Naive B cell (primary cell): ENCODE measurements around the gene DOCK4. TPM values are rescaled to one million over a fixed set of nuclear protein-coding genes. Genes with fewer than 3 reads are reported as not detected.

Experiments used
- ATAC-seq, 2 donors: fragments of 150-1000 bp; cut with Tn5 transposase; 2 replicates each; pipeline ENCODE4 v1.10.0; 2021; ENCODE audit warnings: low read depth in 2 of 2, mild to moderate bottlenecking in 2 of 2, moderate library complexity in 2 of 2
- DNase-seq: peaks from one replicate; pipeline ENCODE4 v3.0.0; 2022
- H3K27ac Mint-ChIP-seq, 6 donors: one replicate each; pipeline ENCODE4 v1.8.0; 2020 to 2022; ENCODE audit warnings: mild to moderate bottlenecking in 6 of 6, mixed read lengths in 6 of 6, moderate library complexity in 5 of 6, inconsistent platforms in 2 of 6
- H3K27me3 Mint-ChIP-seq, 3 donors: one replicate each; pipeline ENCODE4 v1.8.0; 2021 to 2022; ENCODE audit warnings: mixed read lengths in 3 of 3, mild to moderate bottlenecking in 1 of 3
- H3K36me3 Mint-ChIP-seq, 2 donors: one replicate each; pipeline ENCODE4 v1.8.0; 2020 to 2022; ENCODE audit warnings: mixed read lengths in 2 of 2, inconsistent platforms in 1 of 2, mild to moderate bottlenecking in 1 of 2
- H3K4me1 Mint-ChIP-seq, 3 donors: one replicate each; pipeline ENCODE4 v1.8.0; 2020 to 2022; ENCODE audit warnings: mixed read lengths in 3 of 3, inconsistent platforms in 1 of 3, mild to moderate bottlenecking in 1 of 3, moderate library complexity in 1 of 3
- H3K4me3 Mint-ChIP-seq, 8 donors: one replicate each; pipeline ENCODE4 v1.8.0; 2020 to 2022; ENCODE audit warnings: mild to moderate bottlenecking in 8 of 8, mixed read lengths in 8 of 8, moderate library complexity in 8 of 8, inconsistent platforms in 2 of 8
- H3K9me3 Mint-ChIP-seq, 7 donors: one replicate each; pipeline ENCODE4 v1.8.0; 2020 to 2022; ENCODE audit warnings: mixed read lengths in 7 of 7, mild to moderate bottlenecking in 5 of 7, inconsistent platforms in 2 of 7, moderate library complexity in 1 of 7
- polyA plus RNA-seq, 6 donors: library from polyadenylated mRNA; unstranded; fragments of 300-500 nt; fragmentation: Illumina TruSeq; gene quantifications; one replicate each; pipeline ENCODE4 v1.2.3, GENCODE V29; 2021; ENCODE audit warnings: low read depth in 6 of 6

Gene DOCK4
- polyA plus RNA-seq, 6 donors from 2014 or later = 0.16 to 0.55 (median 0.28) TPM; not detected in 3

- H3K27me3 Mint-ChIP-seq = peaks cover 0 to 6% (median 0%) of the 10 kb centered on the region in 3 donors
- no peaks in the 10 kb centered on the region for H3K36me3 Mint-ChIP-seq
- H3K27ac Mint-ChIP-seq = no peak overlapping the region
- ATAC-seq (no peak), DNase-seq (no peak)
- no peaks in the 10 kb centered on the region for H3K4me1 Mint-ChIP-seq
- H3K9me3 Mint-ChIP-seq = peaks cover 0 to 4% (median 0%) of the 10 kb centered on the region in 7 donors
- no peak overlapping the region for H3K4me3 Mint-ChIP-seq
These were observed 80.9 kb downstream of the DOCK4 start for GRCh38 chr7:112125250-112125649.

- H3K36me3 Mint-ChIP-seq = no peaks in the 10 kb centered on the region
- ATAC-seq (no peak), DNase-seq (no peak)
These were observed 82.0 kb downstream of the DOCK4 start for GRCh38 chr7:112124061-112124766.

DNA sequence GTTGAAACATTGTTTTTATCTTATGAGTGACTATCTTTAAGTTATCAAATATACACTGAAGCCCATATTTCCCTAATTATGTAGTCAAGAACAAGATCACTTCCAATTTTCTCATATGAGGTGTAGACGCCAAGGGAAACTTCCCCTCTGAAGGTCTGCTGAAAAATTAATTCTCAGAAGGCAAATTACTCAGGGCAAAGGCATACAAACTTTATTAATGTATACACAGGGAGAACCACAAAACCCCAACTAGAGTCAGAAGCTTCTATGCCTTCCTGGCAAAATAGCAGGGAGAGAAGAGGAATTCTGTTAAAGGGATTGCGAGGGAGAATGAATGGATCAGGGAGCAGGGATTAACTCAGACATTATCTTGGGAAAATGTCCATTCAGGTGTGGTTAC, 83.4 kb downstream of the DOCK4 start:
- DNase-seq (no peak), ATAC-seq (no peak)
- Mint-ChIP-seq H3K27me3 (peaks cover 0 to 5% (median 0%) of the 10 kb centered on the region in 3 donors), H3K4me1 (no peaks in the 10 kb centered on the region), H3K36me3 (no peaks in the 10 kb centered on the region), H3K4me3 (no peak overlapping the region), H3K9me3 (peaks cover 0 to 4% (median 0%) of the 10 kb centered on the region in 7 donors), H3K27ac (no peak overlapping the region)

More at GRCh38 chr7:112124061-112124766, 82.0 kb downstream of the DOCK4 start:
- Mint-ChIP-seq H3K4me1 (no peaks in the 10 kb centered on the region), H3K4me3 (no peak overlapping the region), H3K9me3 (peaks cover 0 to 4% (median 0%) of the 10 kb centered on the region in 7 donors), H3K27me3 (peaks cover 0 to 5% (median 0%) of the 10 kb centered on the region in 3 donors), H3K27ac (no peak overlapping the region)

DNA sequence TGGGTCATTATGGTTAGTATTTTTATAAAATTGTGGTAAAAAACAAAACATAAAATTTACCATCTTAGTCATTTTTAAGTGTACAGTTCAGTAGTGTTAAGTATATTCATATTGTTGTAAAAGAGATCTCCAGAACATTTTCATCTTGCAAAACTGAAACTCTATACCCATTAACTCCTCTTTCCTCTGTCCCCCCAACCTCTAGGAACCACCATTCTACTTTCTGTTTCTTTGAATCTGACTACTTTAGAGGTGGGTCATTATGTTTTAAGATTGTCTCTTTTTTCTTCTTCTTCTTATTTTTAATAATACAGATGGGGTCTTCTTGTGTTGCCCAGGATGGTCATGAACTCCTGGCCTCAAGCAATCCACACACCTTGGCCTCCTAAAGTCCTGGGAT, 84.1 kb downstream of the DOCK4 start:
- no peak overlapping the region for H3K4me3 Mint-ChIP-seq
- peaks cover 0 to 5% (median 0%) of the 10 kb centered on the region in 3 donors for H3K27me3 Mint-ChIP-seq
- H3K9me3 Mint-ChIP-seq = peaks cover 0 to 4% (median 0%) of the 10 kb centered on the region in 7 donors

GRCh38 chr7:112121318-112121717, 84.9 kb downstream of the DOCK4 start:
- H3K27me3 Mint-ChIP-seq = peaks cover 0 to 5% (median 0%) of the 10 kb centered on the region in 3 donors
- DNase-seq = no peak
- H3K36me3 Mint-ChIP-seq = no peaks in the 10 kb centered on the region
- no peak overlapping the region for H3K4me3 Mint-ChIP-seq
- no peak overlapping the region for H3K27ac Mint-ChIP-seq
- ATAC-seq = no peak
- no peaks in the 10 kb centered on the region for H3K4me1 Mint-ChIP-seq
- H3K9me3 Mint-ChIP-seq = peaks cover 0 to 2% (median 0%) of the 10 kb centered on the region in 7 donors

More for the DNA sequence above, 84.1 kb downstream of the DOCK4 start:
- no peaks in the 10 kb centered on the region for H3K36me3 Mint-ChIP-seq
- no peak for ATAC-seq
- H3K4me1 Mint-ChIP-seq = no peaks in the 10 kb centered on the region
- H3K27ac Mint-ChIP-seq = no peak overlapping the region
- DNase-seq = no peak

DNA sequence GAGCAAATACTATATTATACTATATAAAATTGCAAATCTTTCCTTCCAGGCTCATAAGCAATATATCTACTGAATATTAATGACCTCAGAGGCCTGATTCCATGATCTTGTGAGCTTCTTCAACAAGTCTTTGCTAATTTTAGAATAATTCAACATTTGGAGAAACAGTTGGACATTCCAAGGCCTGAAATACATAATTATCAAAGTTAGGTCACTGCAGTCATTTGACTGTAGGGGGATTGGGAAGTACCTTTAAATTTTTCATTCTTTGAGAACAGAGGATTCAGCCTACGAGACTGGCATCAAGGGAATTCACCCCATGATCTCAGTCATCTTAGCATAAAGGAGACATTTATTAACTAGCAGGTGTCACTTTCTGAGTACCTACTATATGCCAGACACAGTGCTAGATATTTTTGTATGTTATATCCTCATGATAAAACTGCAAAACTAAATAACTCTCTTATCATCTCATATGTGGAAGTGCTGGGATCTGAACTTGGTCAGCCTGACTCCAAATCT, 85.4 kb downstream of the DOCK4 start:
- H3K36me3 Mint-ChIP-seq = no peaks in the 10 kb centered on the region
- no peaks in the 10 kb centered on the region for H3K9me3 Mint-ChIP-seq
- DNase-seq (no peak), ATAC-seq (no peak)
- H3K4me3 Mint-ChIP-seq = no peak overlapping the region
- H3K27me3 Mint-ChIP-seq = peaks cover 0 to 5% (median 0%) of the 10 kb centered on the region in 3 donors
- no peaks in the 10 kb centered on the region for H3K4me1 Mint-ChIP-seq
- H3K27ac Mint-ChIP-seq = no peak overlapping the region

DNA sequence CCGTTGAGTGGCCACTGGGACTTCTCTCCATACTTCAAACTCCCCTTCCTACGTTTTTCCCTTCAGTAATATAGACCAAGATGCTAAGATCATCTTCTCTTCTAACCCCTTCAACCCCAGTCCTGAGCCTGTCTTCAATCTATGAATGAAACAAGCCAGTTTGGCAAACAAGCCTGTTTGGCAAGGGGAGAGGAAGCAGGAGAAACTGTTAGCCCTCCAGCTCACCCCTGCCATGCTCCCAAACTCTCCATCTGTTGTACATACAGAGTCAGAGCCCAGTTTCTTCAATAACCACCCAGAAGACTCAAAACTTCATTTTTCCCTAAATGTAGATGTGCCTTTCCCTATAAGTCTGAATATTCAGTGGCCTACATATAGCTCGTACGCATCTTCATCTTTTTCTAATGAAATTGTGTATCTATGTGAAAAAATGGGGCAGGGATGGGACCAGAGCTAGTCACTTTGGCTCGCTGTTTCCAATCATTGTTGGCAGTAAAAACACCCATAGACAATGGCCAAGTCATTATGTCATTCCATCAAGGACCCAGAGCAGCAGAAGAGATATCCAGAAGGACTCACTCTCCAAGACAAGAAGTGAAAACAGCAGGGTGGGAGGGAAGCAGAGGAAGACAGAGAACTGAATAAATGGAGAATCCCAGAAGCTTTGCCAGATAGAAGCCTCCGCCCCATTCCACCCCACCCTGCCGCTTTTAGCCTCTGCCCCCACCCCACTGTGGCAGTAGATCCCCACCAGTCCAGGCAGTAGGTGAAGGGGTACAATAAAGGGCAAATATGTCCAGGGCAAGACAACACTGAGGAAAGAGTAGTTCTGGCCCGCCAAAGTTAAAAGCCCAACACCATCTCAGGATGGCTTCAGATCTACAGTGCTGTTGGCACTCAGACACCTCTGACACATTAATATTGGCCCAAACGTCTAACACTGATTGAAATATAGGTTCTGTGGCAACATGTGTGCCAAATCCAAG, 87.3 kb downstream of the DOCK4 start:
- no peak for DNase-seq
- H3K9me3 Mint-ChIP-seq = peaks cover 0 to 4% (median 0%) of the 10 kb centered on the region in 7 donors
- no peak overlapping the region for H3K4me3 Mint-ChIP-seq
- H3K4me1 Mint-ChIP-seq = no peaks in the 10 kb centered on the region
- no peaks in the 10 kb centered on the region for H3K36me3 Mint-ChIP-seq
- H3K27ac Mint-ChIP-seq = no peak overlapping the region
- ATAC-seq = no peak
- H3K27me3 Mint-ChIP-seq = peaks cover 0 to 10% (median 6%) of the 10 kb centered on the region in 3 donors

DNA sequence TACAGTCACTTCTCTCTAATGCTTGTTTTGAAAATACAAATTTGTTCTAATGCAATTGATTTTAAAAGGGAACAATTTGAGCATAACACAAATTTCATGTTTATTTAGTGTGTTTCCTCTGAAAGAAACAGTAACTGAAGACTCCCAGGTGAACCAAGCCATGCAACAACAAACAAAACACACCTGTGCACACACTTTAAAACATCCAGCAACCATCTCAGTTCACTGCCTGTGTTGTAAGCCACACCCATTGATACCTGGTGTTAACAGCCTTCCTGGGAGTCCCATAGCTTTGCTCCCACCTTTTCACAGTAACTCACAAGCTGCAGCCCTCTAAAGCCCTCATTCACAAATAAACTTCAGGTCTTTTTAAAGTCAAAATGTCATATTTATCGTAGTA, 89.3 kb downstream of the DOCK4 start:
- H3K27me3 Mint-ChIP-seq = peaks cover 0 to 10% (median 6%) of the 10 kb centered on the region in 3 donors
- H3K4me1 Mint-ChIP-seq = no peaks in the 10 kb centered on the region

DNA sequence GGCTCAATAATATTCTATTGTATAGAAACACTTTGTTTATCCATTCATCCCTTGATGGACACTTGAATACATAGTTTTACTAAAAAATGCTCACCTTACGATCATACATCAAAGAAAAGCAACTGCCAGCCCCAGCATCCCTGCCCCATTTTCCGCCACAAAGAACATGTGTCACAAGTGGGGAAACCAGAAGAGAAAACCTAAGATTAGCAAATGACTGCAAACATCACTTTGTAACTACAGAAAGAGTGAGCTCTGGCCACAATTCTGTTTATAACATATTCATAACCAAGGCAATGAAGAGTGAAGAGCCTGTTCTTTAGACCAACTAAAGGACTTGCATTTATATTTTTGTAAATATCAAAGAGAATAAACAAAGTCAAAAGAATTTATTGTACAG, 89.8 kb downstream of the DOCK4 start:
- Mint-ChIP-seq H3K9me3 (peaks cover 0 to 4% (median 0%) of the 10 kb centered on the region in 7 donors), H3K27me3 (peaks cover 0 to 10% (median 6%) of the 10 kb centered on the region in 3 donors), H3K27ac (no peak overlapping the region), H3K4me1 (no peaks in the 10 kb centered on the region), H3K4me3 (no peak overlapping the region), H3K36me3 (no peaks in the 10 kb centered on the region)
- ATAC-seq (no peak), DNase-seq (no peak)

More for the DNA sequence above, 89.3 kb downstream of the DOCK4 start:
- Mint-ChIP-seq H3K36me3 (no peaks in the 10 kb centered on the region), H3K9me3 (peaks cover 0 to 4% (median 0%) of the 10 kb centered on the region in 7 donors), H3K4me3 (no peak overlapping the region), H3K27ac (no peak overlapping the region)
- ATAC-seq (no peak), DNase-seq (no peak)

DNA sequence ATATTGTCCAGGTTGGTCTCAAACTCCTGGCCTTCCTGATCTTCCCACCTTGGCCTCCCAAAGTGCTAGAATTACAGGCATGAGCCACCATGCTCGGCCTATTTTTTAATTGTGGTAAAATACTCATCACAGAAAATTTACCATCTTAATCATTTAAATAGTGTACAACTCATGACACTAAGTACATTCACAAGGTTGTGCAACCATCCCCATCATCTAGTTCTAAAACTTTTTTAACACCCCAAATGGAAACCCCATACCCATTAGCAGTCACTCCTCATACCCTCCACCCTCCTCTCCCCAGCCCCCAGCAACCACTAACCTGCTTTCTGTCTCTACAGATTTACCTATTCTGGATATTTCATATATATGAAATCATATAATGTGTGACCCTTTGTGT, 90.3 kb downstream of the DOCK4 start:
- no peak for ATAC-seq
- Mint-ChIP-seq H3K9me3 (peaks cover 0 to 4% (median 0%) of the 10 kb centered on the region in 7 donors), H3K27me3 (peaks cover 0 to 10% (median 6%) of the 10 kb centered on the region in 3 donors), H3K27ac (no peak overlapping the region), H3K4me3 (no peak overlapping the region), H3K36me3 (no peaks in the 10 kb centered on the region), H3K4me1 (no peaks in the 10 kb centered on the region)
- DNase-seq = no peak

- Mint-ChIP-seq H3K27ac (no peak overlapping the region), H3K27me3 (peaks cover 0 to 10% (median 6%) of the 10 kb centered on the region in 3 donors), H3K36me3 (no peaks in the 10 kb centered on the region), H3K4me1 (no peaks in the 10 kb centered on the region), H3K4me3 (no peak overlapping the region), H3K9me3 (peaks cover 0 to 4% (median 0%) of the 10 kb centered on the region in 7 donors)
- DNase-seq = no peak
- no peak for ATAC-seq
These were observed 92.2 kb downstream of the DOCK4 start for GRCh38 chr7:112113913-112114575.

GRCh38 chr7:112112822-112113255, 93.4 kb downstream of the DOCK4 start:
- Mint-ChIP-seq H3K4me1 (no peaks in the 10 kb centered on the region), H3K4me3 (no peak overlapping the region), H3K9me3 (peaks cover 0 to 4% (median 0%) of the 10 kb centered on the region in 7 donors), H3K27ac (peak overlapping the region in 1 of 6 donors; percentile 3), H3K27me3 (peaks cover 0 to 6% (median 5%) of the 10 kb centered on the region in 3 donors), H3K36me3 (no peaks in the 10 kb centered on the region)
- ATAC-seq (no peak), DNase-seq (no peak)

DNA sequence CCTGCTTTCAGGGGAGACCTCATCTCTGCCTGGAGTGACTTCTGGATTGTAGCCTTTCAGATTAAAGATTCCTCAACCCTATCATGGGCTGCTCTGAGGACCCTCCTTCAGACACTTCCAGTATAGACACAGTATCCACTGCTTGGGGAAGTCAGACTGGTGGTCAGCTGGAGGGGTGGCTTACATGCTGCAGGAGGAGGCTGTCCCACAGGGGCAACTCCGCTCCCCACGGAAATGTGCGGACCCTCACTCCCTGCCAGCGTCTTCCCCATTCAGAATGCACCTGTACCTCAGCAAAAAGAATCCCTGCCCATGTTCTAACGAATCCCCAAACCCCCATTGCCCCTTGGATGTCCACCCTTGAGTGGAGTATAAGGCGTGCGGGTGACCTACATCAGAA, 95.5 kb downstream of the DOCK4 start:
- ATAC-seq (no peak), DNase-seq (no peak)
- peaks cover 0 to under 1% (median 0%) of the 10 kb centered on the region in 3 donors for H3K4me1 Mint-ChIP-seq
- no peak overlapping the region for H3K4me3 Mint-ChIP-seq
- H3K27ac Mint-ChIP-seq = no peak overlapping the region
- peaks cover 0 to 10% (median 5%) of the 10 kb centered on the region in 3 donors for H3K27me3 Mint-ChIP-seq
- H3K36me3 Mint-ChIP-seq = no peaks in the 10 kb centered on the region
- peaks cover 0 to 4% (median 0%) of the 10 kb centered on the region in 7 donors for H3K9me3 Mint-ChIP-seq
